Measurements from ENCODE around the gene RBMXL2.

RBMXL2 gene

GRCh38 chr11:7088921-7089320, at the start of gene RBMXL2:
RBMXL2 (plus strand) TSS chr11:7088998; CDS start chr11:7089121, 123 bp downstream.
- DNase-seq: no peak

DNA sequence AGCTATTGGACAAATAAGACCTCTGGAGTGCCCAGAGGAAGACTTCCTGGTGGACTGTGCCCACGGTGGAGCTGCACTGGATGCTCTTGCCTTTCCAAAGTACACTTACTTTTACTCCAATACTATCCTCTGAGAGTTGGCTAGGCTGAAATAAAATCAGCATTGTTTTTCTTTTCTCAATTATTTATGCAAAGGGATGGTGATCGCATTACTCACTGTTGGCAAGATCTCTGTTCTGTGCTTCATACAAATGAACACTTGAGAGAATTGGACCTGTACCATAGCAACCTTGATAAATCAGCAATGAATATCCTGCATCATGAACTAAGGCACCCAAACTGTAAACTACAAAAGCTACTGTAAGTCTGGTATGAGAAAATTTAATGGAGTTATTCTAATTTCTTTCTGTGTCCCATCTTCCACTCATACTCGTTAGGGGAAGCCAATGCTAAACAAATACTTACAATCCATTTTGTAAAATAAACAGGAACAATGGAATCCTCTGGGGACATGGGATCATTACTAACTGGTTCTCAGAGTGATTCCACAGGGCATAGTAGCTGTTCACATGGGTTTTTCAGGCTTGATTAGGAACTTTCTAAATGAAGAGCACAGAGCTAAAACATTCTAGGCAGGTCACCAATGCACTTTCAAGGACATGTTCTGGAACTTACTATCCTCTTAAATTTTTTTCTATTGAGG, 42.2 kb upstream of the RBMXL2 start:
- DNase-seq: no peak

DNA sequence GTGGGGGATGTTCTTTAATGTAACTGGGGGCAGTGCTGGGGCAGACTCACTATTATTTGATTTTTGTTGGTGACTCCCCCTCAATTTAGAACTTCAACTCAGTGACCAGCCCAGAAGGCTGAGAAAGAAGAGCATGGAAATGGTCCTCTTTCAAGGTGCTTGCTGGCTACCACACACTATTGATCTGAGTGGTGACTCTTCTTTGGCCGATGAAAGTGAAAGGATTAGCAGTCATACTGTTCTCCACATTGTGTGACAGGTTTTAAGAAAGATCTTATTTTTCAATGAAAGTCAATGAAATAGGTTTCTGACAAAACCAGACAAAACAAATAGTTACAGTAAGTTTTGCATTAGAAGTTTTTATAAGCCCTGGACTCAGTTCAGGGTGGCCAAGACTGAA, 38.6 kb upstream of the RBMXL2 start:
- no peak for DNase-seq

DNA sequence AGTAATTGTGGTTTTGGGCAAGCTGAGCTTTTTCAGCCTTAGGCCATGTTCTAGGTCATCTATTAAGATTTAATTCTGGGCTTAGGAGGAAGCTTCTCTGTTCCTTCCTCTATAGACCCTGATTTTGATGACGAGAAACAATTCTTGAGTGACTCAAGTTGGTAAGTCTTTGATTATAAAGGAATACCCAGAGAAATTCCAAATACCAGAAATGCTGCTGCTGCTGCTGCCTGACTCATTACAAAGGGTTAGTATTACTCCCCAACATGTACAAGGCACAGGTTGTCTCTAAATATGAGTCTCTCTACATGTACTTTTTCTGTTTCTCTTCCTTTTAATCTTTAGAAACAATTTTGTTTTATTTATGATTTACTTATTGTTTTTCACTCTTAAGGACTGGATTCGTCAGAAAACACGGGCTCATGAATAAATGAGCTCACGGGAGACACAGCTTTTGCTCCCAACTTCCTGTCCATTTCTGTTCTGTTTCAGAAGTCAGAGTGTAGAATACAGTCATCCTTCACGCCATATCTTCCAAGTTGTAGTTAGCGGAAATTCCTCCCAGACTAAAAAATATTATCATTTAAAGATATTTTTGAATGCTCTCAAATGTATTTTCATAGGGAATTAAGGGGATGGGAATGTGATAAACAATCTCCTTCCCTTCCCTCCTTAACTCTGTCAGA, 31.8 kb upstream of the RBMXL2 start:
- DNase-seq: no peak

DNA sequence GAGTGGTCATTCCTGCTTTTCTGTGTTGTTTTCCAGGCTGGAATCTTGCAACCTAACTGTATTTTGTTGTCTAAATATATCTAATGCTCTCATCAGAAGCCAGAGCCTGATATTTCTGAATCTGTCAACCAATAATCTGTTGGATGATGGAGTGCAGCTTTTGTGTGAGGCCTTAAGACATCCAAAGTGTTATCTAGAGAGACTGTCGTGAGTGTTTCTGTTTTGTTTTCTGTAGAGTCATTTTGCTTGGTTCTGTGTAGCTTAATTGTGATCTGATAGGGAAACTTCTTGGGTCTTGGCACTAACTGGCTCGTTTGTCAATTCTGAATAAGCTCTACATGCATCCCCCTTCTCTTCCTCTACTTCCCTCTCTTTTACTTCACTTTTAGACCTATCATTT, 31.2 kb upstream of the RBMXL2 start:
- no peak for DNase-seq

GRCh38 chr11:7060868-7061267, 27.9 kb upstream of the RBMXL2 start:
- no peak for DNase-seq

- no peak for DNase-seq
Measured at GRCh38 chr11:7062534-7062933, 26.3 kb upstream of the RBMXL2 start.

- DNase-seq: no peak
Measured at GRCh38 chr11:7072401-7073028, 16.3 kb upstream of the RBMXL2 start.

- no peak for DNase-seq
Measured at GRCh38 chr11:7077101-7077500, 11.7 kb upstream of the RBMXL2 start.

GRCh38 chr11:7079545-7080135, 9.2 kb upstream of the RBMXL2 start:
- no peak for DNase-seq

DNA sequence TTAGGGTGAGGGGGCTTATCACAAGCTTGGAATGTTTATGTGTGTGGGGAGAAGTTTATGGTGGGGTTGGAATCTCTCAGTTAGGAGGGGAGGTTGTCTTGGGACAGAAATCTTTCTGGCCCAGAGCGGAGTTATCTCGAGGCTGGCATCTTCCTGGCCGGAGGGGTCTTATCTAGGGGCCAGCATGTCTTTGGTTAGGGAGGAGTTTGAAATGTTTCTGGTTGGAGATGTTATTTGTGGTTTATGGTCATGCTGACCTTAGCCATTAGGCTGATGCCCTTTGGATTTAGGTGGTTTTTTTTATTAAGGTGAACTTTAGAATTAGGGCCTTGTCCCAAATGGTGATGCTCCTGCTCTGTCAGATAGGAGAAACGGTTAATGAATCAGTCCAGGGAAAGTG, 7.9 kb upstream of the RBMXL2 start:
- DNase-seq: no peak

- DNase-seq: no peak
Measured at GRCh38 chr11:7081441-7081840, 7.4 kb upstream of the RBMXL2 start.

DNA sequence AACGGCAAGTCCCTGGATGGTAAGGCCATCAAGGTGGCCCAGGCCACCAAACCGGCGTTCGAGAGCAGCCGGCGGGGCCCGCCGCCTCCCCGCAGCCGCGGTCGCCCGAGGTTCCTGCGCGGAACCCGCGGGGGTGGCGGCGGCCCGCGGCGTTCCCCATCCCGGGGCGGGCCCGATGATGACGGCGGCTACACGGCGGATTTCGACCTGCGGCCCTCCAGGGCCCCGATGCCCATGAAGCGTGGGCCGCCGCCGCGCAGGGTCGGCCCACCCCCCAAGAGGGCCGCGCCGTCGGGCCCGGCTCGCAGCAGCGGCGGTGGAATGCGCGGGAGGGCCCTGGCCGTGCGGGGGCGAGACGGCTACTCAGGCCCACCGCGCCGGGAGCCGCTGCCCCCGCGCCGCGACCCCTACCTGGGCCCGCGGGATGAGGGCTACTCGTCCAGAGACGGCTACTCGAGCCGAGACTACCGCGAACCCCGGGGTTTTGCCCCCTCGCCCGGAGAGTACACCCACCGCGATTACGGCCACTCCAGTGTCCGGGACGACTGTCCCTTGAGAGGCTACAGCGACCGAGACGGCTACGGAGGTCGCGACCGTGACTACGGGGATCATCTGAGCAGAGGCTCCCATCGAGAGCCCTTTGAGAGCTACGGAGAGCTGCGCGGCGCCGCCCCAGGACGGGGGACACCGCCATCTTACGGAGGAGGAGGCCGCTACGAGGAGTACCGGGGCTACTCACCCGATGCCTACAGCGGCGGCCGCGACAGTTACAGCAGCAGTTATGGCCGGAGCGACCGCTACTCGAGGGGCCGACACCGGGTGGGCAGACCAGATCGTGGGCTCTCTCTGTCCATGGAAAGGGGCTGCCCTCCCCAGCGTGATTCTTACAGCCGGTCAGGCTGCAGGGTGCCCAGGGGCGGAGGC, 792 bp downstream of the RBMXL2 start:
- no peak for DNase-seq

DNA sequence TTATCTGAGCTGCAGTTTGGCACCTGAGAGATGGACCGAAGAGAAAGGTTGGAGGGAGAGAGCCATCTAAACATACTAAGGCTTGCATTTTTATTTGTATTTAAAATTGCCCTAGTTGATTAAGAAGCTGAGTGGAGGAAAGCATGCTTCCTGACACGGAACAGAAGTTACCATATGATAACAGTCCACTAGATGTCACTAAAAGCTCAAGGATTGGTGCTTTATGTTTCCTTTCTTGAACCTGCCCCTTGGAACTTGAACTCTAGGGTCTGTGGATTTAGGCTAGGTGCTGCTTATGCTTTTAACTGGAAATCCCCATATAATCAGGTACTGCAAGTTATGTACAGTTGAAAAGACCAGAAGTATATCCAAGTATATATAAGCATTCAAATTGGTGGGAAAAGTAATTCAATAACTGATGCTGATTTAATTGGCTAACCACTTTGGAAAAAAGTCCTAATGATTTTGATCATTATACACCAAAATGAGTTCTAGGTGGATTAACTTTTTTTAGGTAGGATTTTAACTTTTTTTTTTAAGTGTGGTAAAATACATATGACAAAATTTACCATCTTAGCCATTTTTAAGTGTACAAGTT, 9.5 kb downstream of the RBMXL2 start:
- DNase-seq: no peak

GRCh38 chr11:7115780-7116179, 27.0 kb downstream of the RBMXL2 start:
- no peak for DNase-seq

- DNase-seq: no peak
Measured at GRCh38 chr11:7116370-7116769, 27.6 kb downstream of the RBMXL2 start.

GRCh38 chr11:7138051-7138450, 49.3 kb downstream of the RBMXL2 start:
- no peak for DNase-seq
